HG03354 (cell line): ENCODE results near the gene STAC3.

Source experiments
- ATAC-seq: cut with Tn5 transposase; IDR thresholded peaks from one replicate; pipeline ENCODE4 v1.9.1; 2021; ENCODE audit warnings: mild to moderate bottlenecking; ENCODE audit not compliant: unreplicated experiment, poor library complexity, severe bottlenecking

STAC3 gene

DNA sequence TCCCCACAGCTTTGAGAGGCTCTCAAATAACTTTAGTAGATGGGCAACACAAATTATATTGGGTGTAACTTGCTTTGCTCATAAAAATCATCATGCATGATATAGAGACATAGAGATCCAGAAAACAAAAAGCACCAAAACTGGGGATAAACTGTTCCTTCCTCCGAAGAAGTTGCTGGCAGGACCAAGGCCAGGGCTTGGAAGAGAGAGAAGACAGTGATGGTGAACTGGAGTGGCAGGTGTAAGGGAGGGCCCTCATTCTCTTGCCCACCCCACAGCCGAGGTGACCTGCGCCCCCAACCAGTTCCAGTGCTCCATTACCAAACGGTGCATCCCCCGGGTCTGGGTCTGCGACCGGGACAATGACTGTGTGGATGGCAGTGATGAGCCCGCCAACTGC lies 49.8 kb downstream of the STAC3 start:
- no peak for ATAC-seq

DNA sequence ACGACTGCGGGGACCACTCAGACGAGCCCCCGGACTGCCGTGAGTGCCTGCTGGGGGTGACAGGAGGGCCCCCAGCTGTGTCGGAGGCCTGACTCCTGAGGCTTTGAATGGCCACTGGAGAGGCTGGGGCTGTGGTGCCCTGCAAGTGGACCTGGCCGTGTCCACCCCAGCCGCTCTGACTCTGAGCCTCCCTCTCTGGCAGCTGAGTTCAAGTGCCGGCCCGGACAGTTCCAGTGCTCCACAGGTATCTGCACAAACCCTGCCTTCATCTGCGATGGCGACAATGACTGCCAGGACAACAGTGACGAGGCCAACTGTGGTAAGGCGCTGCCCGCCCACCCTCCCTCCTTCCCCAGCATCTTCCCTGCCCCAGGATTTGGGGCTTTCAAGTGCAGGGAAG lies 50.5 kb downstream of the STAC3 start:
- no peak for ATAC-seq

DNA sequence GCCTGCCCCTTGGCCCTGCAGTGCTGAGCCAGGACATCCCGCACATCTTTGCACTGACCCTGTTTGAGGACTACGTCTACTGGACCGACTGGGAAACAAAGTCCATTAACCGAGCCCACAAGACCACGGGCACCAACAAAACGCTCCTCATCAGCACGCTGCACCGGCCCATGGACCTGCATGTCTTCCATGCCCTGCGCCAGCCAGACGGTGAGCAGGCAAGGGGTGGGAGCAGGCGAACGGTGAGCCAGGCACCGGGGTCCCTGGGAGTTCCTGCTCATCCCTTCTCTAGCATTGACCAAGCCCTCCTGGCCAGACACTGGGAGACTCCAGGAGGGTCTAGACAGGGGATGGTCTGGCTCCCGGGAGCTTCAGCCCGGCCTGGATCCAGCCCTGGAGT lies 51.8 kb downstream of the STAC3 start:
- ATAC-seq: no peak

- ATAC-seq: no peak
These were observed 52.7 kb downstream of the STAC3 start for GRCh38 chr12:57198329-57198728.

DNA sequence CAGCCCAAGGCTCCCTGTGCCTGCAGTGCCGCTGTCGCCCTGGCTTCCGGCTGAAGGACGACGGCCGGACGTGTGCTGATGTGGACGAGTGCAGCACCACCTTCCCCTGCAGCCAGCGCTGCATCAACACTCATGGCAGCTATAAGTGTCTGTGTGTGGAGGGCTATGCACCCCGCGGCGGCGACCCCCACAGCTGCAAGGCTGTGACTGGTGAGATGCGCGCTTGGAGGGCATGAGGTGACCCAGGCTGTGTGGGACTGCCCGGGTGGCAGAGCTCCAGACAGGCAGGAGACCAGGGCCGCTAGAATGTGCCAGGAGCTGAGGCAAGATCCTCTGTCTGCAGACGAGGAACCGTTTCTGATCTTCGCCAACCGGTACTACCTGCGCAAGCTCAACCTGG lies 54.0 kb downstream of the STAC3 start:
- no peak for ATAC-seq

DNA sequence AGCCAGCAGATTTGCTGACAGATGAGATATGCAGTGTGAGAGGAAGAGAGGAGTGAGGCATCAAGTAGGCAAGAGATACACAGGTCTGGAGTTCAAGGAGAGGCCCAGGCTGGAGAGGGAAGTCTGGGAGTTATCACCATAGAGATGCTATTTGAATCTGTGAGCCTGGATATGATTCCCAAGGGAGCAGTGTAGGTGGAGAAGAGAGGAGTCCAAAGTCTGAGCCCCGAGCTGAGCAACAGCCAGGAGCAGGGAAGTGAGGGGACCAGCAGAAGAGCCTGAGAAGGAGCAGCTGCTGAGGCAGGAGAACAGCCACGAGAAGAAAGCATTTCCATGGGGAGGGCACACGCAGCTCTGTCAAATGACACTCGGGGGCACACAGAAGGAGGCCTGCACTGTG lies 54.5 kb downstream of the STAC3 start:
- no peak for ATAC-seq

- ATAC-seq: no peak
These were observed 55.2 kb downstream of the STAC3 start for GRCh38 chr12:57195611-57196371.

GRCh38 chr12:57195186-57195585 lies 55.8 kb downstream of the STAC3 start:
- ATAC-seq: no peak

DNA sequence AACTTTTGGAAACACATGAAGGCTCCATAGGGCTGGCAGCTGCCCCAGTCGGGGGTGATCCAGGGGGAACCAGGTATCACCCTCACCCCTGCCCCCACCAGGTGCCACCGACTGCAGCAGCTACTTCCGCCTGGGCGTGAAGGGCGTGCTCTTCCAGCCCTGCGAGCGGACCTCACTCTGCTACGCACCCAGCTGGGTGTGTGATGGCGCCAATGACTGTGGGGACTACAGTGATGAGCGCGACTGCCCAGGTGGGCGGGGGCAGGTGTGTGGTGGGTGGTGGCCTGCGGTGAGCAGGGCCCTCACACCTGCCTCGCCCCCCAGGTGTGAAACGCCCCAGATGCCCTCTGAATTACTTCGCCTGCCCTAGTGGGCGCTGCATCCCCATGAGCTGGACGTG lies 56.7 kb downstream of the STAC3 start:
- no peak for ATAC-seq

DNA sequence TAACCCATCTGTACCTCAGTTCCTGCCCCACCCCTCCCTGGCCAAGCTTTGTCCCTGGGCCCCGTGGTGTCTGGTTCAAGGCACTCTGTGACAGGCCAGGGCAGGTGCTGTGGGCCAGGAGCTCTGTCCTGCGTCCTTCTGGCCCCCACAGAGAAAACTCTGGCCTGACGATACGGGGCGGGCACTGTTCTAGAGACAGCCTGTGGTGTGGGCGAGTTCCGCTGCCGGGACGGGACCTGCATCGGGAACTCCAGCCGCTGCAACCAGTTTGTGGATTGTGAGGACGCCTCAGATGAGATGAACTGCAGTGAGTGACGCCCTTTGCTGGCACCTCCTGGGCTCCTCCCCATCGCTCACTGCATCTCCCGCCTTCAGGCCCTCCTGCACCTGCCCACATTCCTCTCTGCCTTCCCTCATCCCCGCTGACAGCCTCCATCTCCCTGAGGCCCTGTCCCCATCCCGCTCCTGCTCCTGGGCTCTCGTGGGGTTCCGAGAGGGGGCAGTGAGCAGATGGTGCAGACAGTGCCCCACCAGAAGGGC lies 57.2 kb downstream of the STAC3 start:
- ATAC-seq: no peak
